ENCODE results near the gene TULP1.
A peak's percentile ranks its signal among the peaks of the same experiment; 100 is the strongest.

The TULP1 gene

DNA sequence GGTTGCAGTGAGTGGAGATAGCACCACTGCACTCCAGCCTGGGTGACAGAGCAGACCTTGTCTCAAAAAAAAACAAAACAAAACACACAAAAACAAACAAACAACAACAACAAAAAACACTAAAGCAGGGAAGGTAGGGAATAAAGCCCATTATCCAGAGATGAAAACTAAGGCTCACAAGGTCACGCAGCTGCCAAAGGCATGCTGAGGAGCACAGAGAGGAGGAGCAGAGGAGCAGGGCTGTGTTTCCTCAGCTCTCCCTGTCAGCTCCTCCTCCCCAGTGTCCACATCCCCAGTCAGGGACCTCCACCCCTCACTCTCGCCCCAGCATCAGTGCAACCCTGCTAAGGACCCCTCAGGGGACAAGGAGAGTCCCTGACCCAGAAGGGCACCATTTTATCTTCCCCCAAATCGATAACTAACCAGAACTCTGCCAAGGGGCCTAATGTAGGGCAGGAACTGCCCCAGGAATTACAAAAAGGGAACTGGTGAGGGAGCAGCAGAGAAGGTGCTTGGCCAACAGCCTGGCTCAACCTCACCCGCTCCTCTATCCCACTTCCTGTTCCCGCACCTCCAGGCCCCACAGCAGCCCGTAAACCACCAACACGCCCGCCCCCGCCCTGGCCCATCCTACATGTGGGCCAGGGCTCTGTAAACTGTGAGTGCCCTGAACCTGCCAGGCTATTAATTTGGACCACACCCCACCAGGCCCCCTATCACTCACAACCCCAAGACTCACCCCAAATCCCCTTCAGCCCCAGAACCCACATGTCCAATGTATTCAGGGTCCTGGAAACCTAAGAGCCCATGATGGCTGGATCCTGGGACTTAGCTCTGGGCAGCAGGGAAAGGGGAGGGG, 24.8 kb downstream of the TULP1 start:
- Mint-ChIP-seq H3K4me1 (ENCODE audit: low read depth) (peaks cover 10% of the 10 kb centered on the region), H3K36me3 (ENCODE audit: low read depth) (no peaks in the 10 kb centered on the region), H3K27me3 (no peaks in the 10 kb centered on the region), H3K4me3 (no peak overlapping the region), H3K9me3 (no peaks in the 10 kb centered on the region), H3K27ac (no peak overlapping the region)
- no peak for DNase-seq

DNA sequence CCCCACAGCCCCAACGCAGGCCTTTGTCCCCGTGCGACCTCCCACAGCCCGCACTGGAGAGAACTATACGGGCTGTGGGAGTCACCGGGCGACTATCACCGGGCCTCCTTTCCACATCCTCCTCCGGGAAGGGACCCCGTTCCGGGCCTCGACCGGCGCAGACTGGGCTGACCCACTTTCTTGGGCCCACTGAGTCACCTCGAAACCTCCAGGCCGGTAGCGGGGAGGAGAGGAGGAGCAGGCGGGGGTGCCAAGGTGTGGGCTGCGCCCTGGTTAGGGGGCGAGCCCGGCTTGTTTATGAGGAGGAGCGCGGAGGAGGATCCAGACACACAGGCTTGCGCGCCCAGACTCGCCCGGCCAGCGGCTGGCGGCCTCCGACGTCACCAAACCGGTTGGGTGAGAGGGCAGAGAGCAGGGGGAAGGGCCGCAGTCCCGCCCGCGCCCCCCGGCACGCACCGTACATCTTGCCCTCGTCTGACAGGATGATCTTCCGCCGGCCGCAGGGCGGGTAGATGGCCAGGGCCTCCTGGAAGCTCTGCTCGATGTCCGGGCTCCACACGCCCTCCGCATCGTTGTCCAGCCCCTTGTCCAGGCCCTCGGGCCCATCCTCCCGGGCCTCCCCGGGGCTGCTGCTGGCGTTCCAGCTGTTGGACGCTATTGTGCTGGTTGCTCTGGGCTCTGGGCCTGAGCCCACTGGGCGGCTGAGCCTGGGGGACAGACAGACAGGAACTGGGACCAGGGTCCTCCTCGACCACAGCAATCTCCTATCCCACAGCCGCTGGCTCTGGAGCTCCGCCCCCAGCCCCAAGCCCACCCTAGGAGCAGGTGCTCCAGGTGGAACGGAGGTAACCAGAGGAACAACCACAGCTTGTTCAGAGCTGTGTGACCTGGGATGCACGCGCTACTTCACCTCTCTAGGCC, 26.4 kb downstream of the TULP1 start:
- Mint-ChIP-seq H3K36me3 (ENCODE audit: low read depth) (no peaks in the 10 kb centered on the region), H3K4me3 (no peak overlapping the region), H3K4me1 (ENCODE audit: low read depth) (peaks cover 7% of the 10 kb centered on the region), H3K9me3 (no peaks in the 10 kb centered on the region), H3K27me3 (no peaks in the 10 kb centered on the region), H3K27ac (no peak overlapping the region)
- DNase-seq: no peak

DNA sequence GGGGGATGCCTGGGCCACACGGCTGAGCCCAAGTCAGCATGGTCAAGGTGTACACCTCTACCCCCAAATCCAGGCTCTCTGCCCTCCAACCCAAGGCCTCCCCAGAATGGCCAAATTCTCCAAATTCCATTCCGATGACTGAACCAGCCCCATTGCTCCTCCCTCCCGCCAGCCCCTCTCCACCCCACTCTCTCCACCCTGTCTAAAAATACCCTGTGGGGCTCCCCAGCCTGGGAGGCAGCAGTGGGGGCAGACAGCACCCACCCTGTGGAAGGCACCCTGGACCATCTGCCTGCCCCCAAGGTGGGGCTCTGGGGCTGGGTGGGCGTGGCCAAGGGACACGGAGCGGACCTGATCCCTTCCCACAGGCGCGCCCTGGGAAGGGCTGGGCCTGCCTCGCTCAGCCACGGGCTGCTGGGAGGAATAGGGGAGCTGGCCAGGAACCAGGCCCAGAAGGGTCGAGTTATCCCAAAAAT, 27.3 kb downstream of the TULP1 start:
- Mint-ChIP-seq H3K36me3 (ENCODE audit: low read depth) (no peaks in the 10 kb centered on the region), H3K27me3 (no peaks in the 10 kb centered on the region), H3K27ac (no peak overlapping the region), H3K4me3 (no peak overlapping the region), H3K4me1 (ENCODE audit: low read depth) (peaks cover 7% of the 10 kb centered on the region), H3K9me3 (no peaks in the 10 kb centered on the region)
- no peak for DNase-seq

DNA sequence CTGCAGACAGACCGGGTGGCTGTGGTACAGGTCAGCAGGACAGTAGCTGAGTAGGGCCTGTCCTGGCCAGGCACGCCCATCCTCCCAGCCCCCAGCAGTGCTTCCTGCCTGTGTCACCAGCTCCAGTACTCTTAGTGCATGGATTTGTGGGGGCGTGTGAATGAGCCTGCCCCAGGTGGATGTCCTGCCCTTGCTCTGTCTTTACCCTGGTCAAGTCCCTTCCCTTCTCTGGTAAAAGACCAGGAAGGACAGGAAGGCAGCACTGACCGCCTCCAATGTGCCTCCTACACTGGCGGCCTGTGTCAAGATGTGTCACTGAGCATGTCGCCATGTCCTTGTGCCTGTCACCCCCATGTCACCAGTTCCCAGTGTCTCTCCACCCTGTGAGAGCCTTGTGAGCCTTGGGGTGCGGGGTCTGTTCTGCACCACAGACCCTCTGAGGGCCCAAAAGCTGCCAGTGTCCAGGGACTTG, 27.7 kb downstream of the TULP1 start:
- Mint-ChIP-seq H3K4me1 (ENCODE audit: low read depth) (peaks cover 7% of the 10 kb centered on the region), H3K4me3 (no peak overlapping the region), H3K36me3 (ENCODE audit: low read depth) (no peaks in the 10 kb centered on the region), H3K9me3 (no peaks in the 10 kb centered on the region), H3K27me3 (no peaks in the 10 kb centered on the region), H3K27ac (no peak overlapping the region)
- no peak for DNase-seq

DNA sequence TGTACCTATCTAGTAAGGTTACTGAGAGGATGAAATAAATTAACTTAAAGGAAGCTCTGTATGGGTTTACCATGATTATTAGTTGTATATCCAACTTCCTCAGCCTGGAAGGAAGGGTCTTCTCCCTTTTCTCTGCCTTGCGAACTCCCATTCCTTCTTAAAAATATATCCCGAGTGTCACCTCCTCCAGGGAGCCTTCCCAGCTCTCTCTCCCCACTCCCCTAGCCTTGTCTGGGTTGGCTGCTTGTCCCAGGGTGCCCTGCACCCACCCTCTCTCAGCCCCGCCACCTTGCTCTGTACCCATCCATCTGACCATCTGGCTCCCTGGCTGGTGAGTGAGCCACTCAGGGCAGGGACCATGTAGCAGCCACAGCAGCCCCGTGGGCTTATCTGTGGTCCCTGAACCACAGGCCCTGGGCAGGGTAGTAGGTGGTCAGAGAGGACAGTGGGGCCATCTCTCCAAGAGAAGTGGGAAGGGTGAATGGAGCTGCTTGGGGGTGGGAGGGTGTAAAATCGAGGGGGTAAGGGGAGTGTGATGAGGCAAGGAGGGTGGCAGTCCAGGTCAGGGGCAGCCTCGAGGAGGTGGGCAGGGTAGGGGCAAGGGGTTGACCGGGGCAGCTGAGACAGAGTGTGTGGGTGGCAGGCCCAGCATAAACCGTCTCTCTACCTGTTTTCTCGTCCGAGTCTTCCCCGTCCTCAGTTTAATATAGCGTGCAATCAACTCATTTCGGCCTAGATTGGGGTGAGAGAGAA, 28.6 kb downstream of the TULP1 start:
- Mint-ChIP-seq H3K36me3 (ENCODE audit: low read depth) (no peaks in the 10 kb centered on the region), H3K27me3 (no peaks in the 10 kb centered on the region), H3K9me3 (no peaks in the 10 kb centered on the region), H3K4me3 (no peak overlapping the region), H3K4me1 (ENCODE audit: low read depth) (peaks cover 7% of the 10 kb centered on the region), H3K27ac (no peak overlapping the region)
- DNase-seq: no peak

DNA sequence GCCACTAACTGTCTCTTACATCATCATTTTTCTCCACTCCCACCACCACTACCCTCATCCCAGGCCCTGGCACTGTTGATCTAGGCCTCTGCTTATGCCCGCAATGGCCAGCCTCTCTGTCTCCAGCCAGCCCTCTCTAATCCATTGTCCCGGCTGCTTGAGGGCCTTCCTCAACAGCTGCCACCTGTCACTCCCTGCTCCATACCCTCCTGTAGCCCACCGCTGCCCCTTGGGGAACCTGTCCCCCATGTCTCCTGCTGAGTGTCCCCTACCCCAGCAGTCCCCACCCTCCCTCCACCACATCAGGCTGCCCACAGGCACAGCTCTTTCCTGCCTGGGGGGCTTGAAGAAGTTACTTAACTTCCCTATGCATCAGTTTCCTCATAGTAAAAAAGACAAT, 29.2 kb downstream of the TULP1 start:
- H3K27me3 Mint-ChIP-seq: no peaks in the 10 kb centered on the region
- no peaks in the 10 kb centered on the region for H3K36me3 Mint-ChIP-seq (ENCODE audit: low read depth)
- DNase-seq: no peak
- H3K27ac Mint-ChIP-seq: peak overlapping the region; percentile 41
- no peak overlapping the region for H3K4me3 Mint-ChIP-seq
- peaks cover 7% of the 10 kb centered on the region for H3K4me1 Mint-ChIP-seq (ENCODE audit: low read depth)
- no peaks in the 10 kb centered on the region for H3K9me3 Mint-ChIP-seq

DNA sequence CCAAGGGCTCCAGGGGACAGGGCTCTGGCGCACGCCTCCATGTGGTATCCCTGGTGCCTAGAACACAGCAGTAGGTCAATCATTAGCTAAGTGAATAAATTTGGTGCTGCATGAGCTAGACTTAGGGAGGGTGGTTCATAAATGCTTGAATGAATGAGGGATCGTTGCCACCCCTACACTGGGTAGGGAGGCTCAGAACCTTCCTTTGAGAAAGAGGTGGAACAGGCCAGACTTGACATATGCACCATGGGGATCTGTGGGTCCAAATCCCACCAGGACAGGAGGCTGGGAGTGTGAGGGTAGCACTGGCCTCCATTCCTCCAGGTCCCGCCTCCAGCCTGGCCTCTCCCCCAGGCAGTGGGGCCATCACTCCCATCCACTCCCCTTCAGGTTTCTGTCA, 29.6 kb downstream of the TULP1 start:
- Mint-ChIP-seq H3K9me3 (no peaks in the 10 kb centered on the region), H3K27ac (no peak overlapping the region), H3K4me3 (no peak overlapping the region), H3K36me3 (ENCODE audit: low read depth) (no peaks in the 10 kb centered on the region), H3K4me1 (ENCODE audit: low read depth) (peaks cover 4% of the 10 kb centered on the region), H3K27me3 (no peaks in the 10 kb centered on the region)
- no peak for DNase-seq

DNA sequence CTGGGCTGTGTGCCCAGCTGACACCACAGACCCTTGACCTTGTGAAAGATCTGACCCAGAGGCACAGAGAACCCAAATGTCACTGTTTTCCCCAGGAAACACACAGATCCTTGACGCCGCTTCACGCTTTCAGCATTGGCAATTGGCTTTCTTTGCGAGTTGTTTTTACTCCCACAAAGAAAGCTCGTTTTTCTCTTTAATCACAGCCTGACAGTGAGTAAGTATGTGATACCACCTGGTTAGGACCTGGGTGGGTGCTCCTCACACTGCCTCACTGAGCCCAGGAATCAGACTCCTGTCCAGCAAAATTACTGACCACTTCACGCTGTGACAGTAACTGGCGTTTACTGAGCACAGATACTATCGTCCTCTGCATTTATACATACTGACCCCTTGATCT, 31.5 kb downstream of the TULP1 start:
- Mint-ChIP-seq H3K27me3 (no peaks in the 10 kb centered on the region), H3K9me3 (no peaks in the 10 kb centered on the region), H3K4me1 (ENCODE audit: low read depth) (no peaks in the 10 kb centered on the region), H3K27ac (peak overlapping the region; percentile 2), H3K36me3 (ENCODE audit: low read depth) (no peaks in the 10 kb centered on the region), H3K4me3 (no peak overlapping the region)
- DNase-seq: no peak

DNA sequence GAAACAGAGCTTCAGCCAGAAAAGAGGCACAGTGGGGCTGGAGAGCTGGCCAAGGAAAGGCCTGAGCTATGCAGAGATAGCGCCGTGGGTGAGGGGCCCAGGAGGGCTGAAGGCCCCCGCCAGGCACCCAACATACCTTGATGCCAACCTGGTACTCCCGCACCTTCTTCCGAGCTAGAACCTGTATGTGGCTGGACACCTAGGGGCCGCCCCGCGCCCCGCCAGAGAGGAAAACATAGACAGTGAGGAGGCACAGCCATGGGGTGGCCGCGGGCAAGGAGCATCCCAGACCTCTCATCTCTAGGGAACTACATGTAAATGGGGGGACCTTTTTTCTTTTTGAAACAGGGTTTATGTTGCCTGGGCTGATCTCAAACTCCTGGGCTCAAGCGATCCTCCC, 32.5 kb downstream of the TULP1 start:
- Mint-ChIP-seq H3K36me3 (ENCODE audit: low read depth) (peaks cover 2% of the 10 kb centered on the region), H3K27ac (peak overlapping the region; percentile 38), H3K4me1 (ENCODE audit: low read depth) (no peaks in the 10 kb centered on the region), H3K9me3 (no peaks in the 10 kb centered on the region), H3K27me3 (no peaks in the 10 kb centered on the region), H3K4me3 (no peak overlapping the region)
- no peak for DNase-seq

DNA sequence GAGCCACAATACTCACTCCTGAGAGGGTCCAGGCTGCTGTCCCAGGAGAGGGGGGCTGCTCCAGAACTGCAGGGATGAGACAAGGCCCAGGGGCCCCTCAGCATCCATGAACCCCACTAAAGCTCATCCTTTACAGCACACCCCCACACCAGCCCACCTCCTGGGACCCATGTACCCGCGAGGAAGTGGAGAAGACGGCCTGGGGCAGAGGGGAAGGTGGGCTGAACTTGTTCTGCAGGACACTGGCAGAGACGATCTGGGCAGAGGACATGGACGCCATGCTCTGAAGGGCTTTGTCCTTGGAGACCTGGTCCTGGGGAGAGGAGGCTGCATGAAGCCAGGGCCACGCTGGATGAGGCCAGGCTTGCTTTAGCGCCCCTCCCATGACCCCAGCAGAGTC, 34.4 kb downstream of the TULP1 start:
- peak overlapping the region; percentile 61 for H3K27ac Mint-ChIP-seq
- H3K4me3 Mint-ChIP-seq: no peak overlapping the region
- H3K36me3 Mint-ChIP-seq (ENCODE audit: low read depth): peaks cover 17% of the 10 kb centered on the region
- H3K9me3 Mint-ChIP-seq: no peaks in the 10 kb centered on the region
- no peak for DNase-seq
- H3K4me1 Mint-ChIP-seq (ENCODE audit: low read depth): no peaks in the 10 kb centered on the region
- no peaks in the 10 kb centered on the region for H3K27me3 Mint-ChIP-seq

DNA sequence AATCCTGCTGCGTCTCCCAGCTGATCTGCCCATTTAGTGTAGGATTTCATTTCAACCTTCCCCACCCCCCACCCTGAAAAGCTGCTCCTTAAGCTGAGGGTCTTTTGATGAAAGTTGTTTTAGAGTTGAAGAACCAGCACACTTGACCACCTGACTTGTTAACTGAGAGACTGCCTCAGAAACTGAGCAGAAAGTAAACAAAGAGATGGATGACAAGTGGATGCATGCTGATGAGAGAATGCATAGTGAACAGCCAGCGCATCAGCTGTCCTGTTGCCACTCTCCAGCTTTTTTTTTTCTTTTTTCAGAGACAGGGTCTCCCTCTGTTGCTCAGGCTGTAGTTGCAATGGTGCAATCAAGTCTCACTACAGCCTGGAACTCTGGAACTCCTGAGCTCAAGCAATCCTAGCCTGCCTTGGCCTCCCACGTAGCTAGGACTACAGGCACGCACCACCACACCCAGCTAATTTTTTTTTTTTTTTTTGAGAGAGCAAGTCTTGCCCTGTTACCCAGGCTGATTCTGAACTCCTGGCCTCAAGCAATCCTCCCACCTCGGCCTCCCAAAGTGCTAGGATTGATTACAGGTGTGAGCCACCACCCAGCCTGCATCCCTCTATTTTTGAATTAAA, 35.0 kb downstream of the TULP1 start:
- Mint-ChIP-seq H3K27ac (peak overlapping the region; percentile 61), H3K4me3 (peak overlapping the region; percentile 18), H3K27me3 (no peaks in the 10 kb centered on the region)

DNA sequence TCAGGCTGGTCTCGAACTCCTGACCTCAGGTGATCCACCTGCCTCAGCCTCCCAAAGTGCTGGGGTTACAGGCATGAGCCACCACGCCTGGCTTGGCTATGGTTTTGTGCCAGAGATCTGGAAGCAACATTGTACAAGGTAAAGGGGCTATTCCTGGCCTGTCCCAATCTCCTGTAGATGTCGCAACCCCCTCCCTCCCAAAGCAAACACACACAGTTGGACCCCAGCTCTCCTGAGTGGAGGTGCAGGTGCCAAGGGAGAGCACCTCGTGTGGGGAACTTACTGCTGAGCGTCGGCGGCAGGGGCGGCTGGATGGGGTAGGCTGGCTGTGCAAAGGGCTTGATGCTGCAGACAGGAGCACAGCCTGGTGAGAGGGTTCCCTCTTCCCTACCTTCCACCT, 35.7 kb downstream of the TULP1 start:
- H3K27ac Mint-ChIP-seq: peak overlapping the region; percentile 61

More for the DNA sequence above, 35.0 kb downstream of the TULP1 start:
- peaks cover 23% of the 10 kb centered on the region for H3K36me3 Mint-ChIP-seq (ENCODE audit: low read depth)
- no peak for DNase-seq
- H3K9me3 Mint-ChIP-seq: no peaks in the 10 kb centered on the region
- H3K4me1 Mint-ChIP-seq (ENCODE audit: low read depth): no peaks in the 10 kb centered on the region

DNA sequence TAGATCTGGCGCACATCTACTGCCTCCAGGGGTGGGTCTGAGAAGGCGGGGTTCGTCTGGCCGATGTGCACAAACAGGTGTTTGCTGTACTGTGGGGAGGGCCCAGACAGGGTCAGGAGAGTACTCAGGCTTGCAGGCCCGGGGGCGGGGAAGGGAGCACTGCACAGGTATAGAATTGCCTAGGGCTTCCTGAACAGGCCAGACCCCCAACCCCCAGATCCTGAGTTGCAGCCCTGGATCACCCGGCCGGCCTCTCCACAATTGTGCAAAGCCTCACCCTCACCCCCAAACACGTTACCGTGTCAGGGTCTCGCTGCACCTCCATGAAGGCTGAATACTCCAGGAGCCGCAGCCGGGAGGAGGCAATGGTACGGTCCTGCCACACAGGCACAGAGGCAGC, 36.7 kb downstream of the TULP1 start:
- no peak for DNase-seq
- peaks cover 16% of the 10 kb centered on the region for H3K4me1 Mint-ChIP-seq (ENCODE audit: low read depth)
- peak overlapping the region; percentile 80 for H3K27ac Mint-ChIP-seq
- peak overlapping the region; percentile 33 for H3K4me3 Mint-ChIP-seq
- peaks cover 40% of the 10 kb centered on the region for H3K36me3 Mint-ChIP-seq (ENCODE audit: low read depth)
- H3K9me3 Mint-ChIP-seq: no peaks in the 10 kb centered on the region
- no peaks in the 10 kb centered on the region for H3K27me3 Mint-ChIP-seq

More for the DNA sequence above, 35.7 kb downstream of the TULP1 start:
- Mint-ChIP-seq H3K4me3 (no peak overlapping the region), H3K4me1 (ENCODE audit: low read depth) (peaks cover 5% of the 10 kb centered on the region), H3K27me3 (no peaks in the 10 kb centered on the region), H3K36me3 (ENCODE audit: low read depth) (peaks cover 30% of the 10 kb centered on the region), H3K9me3 (no peaks in the 10 kb centered on the region)
- DNase-seq: no peak

DNA sequence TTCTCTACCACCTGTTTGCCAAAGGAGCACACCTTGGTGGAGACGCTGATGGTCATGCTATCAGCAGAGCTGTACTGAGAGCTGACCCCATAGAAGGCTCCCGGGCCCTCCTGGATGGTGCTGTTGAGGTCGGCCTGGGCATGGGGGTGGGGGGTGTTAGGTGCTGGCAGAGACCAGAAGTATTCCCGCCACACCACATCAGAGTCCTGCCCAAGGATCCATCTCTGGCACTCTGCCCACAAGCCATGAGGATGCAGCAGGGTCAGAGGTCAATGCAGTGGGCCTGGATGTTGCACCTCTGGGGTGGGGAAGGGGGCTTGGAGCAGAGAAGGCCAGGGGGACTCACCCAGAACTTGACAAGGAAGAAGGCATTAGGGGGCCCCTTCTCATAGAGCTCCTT, 37.1 kb downstream of the TULP1 start:
- Mint-ChIP-seq H3K9me3 (no peaks in the 10 kb centered on the region), H3K27ac (peak overlapping the region; percentile 80), H3K4me3 (peak overlapping the region; percentile 33), H3K27me3 (no peaks in the 10 kb centered on the region), H3K36me3 (ENCODE audit: low read depth) (peaks cover 44% of the 10 kb centered on the region), H3K4me1 (ENCODE audit: low read depth) (peaks cover 20% of the 10 kb centered on the region)
- no peak for DNase-seq
